Neural crest cell (in vitro differentiated cells): ENCODE measurements around the gene CNGA1. TPM values are rescaled to one million over a fixed set of nuclear protein-coding genes. Genes with fewer than 3 reads are reported as not detected.
A peak's percentile ranks its signal among the peaks of the same experiment; 100 is the strongest.

Experiments
- DNase-seq: peaks from one replicate; pipeline ENCODE4 v3.0.0; 2021; ENCODE audit warnings: low read depth, mixed read lengths, low spot score
- H3K27ac Mint-ChIP-seq: one replicate; pipeline ENCODE4 v1.8.0; 2021; ENCODE audit warnings: mild to moderate bottlenecking, mixed read lengths; ENCODE audit not compliant: unreplicated experiment
- H3K27me3 Mint-ChIP-seq: 2 replicates; pipeline ENCODE4 v1.8.0; 2021; ENCODE audit warnings: low read depth, mild to moderate bottlenecking, mixed read lengths
- H3K36me3 Mint-ChIP-seq: 2 replicates; pipeline ENCODE4 v1.8.0; 2021; ENCODE audit warnings: low read depth, mild to moderate bottlenecking, mixed read lengths
- H3K4me1 Mint-ChIP-seq: 2 replicates; pipeline ENCODE4 v1.8.0; 2021; ENCODE audit warnings: mixed read lengths
- H3K4me3 Mint-ChIP-seq: one replicate; pipeline ENCODE4 v1.8.0; 2021; ENCODE audit warnings: mild to moderate bottlenecking, mixed read lengths
- H3K9me3 Mint-ChIP-seq: 2 replicates; pipeline ENCODE4 v1.8.0; 2021; ENCODE audit warnings: mixed read lengths
- long read RNA-seq: library from polyadenylated mRNA; unstranded; transcript quantifications from one replicate; pipeline ENCODE4 v2.0.0, GENCODE V29; 2020
- total RNA-seq: library from RNA; stranded (reverse); gene quantifications from 2 replicates; pipeline ENCODE4 v1.2.1, GENCODE V29; 2021
- TF ChIP-seq, protein P1 (sequence below): fragments of 200-600 bp; sonication (generic); conservative IDR thresholded peaks from 2 replicates; pipeline ENCODE4 v1.5.0; 2021; ENCODE audit warnings: antibody characterized with exemption, mild to moderate bottlenecking

The CNGA1 gene
- total RNA-seq = not detected in 2 replicates
- long read RNA-seq = 0 reads

DNA sequence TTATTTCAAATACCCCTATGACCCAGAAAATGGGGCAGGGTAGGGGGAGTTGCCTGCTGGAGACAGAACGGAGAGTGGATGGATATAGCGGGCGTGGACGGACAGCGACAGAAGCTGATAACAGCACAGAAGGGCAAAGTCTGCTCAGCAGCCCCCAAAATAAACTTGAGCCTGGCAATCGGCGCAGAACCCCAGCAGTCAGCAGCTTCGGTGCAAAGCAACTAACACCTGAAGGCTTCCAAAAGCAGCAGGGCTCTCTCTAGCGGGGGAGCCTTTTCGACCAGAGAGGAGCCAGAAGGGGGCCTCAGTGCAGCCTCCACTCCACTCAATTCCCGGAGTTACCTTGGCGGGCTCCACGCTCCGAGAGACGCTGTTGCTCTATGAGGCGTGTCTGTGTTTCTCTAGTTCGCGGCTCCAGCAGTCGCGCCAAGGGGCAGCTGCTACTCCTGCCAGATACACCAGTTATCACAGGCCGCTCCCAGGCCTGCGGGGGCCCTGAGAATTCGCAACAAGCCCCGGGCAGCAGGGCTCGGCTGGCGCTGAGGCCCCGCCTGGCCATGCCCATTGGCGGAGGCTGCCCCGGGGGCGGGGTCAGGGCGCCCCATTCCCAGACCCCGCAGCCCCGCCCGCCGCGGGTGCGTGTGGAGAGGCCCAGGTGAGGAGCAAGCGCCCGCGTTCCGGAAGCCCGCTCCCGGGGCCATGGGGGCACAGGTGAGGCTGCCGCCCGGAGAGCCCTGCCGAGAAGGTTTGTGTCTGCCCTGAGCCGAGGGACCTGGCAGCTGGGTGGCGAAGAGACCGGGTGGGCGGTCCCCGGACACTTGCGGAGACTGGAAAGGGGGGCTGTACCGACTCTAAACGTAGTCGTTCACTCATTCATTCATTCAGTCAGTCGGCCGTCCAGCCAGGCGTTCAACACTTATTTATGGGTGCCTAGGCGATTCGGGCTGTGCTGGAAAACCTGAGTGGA is at the start of gene CNGA1, which contains the start of gene NIPAL1:
Gene CNGA1 (minus strand): TSS at position 541 of the 967 bp plus-strand sequence. CDS start 63,992 bp downstream, outside the sequence.
Gene NIPAL1 (plus strand): TSS at position 632 of the 967 bp plus-strand sequence. CDS start 68 bp downstream, at position 700.
- peak within 1 kb of the TSS; percentile 90 for H3K4me3 Mint-ChIP-seq
- H3K27ac Mint-ChIP-seq = no peak within 1 kb of the TSS
- TF ChIP-seq, protein P1, sequence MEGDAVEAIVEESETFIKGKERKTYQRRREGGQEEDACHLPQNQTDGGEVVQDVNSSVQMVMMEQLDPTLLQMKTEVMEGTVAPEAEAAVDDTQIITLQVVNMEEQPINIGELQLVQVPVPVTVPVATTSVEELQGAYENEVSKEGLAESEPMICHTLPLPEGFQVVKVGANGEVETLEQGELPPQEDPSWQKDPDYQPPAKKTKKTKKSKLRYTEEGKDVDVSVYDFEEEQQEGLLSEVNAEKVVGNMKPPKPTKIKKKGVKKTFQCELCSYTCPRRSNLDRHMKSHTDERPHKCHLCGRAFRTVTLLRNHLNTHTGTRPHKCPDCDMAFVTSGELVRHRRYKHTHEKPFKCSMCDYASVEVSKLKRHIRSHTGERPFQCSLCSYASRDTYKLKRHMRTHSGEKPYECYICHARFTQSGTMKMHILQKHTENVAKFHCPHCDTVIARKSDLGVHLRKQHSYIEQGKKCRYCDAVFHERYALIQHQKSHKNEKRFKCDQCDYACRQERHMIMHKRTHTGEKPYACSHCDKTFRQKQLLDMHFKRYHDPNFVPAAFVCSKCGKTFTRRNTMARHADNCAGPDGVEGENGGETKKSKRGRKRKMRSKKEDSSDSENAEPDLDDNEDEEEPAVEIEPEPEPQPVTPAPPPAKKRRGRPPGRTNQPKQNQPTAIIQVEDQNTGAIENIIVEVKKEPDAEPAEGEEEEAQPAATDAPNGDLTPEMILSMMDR = peak; percentile 49
- H3K27me3 Mint-ChIP-seq = peaks cover 71% of the 10 kb centered on the region
- H3K9me3 Mint-ChIP-seq = peaks cover 7% of the 10 kb centered on the region
- DNase-seq = peak; percentile 61
- peaks cover 3% of the 10 kb centered on the region for H3K36me3 Mint-ChIP-seq
- H3K4me1 Mint-ChIP-seq = peaks cover 5% of the 10 kb centered on the region

DNA sequence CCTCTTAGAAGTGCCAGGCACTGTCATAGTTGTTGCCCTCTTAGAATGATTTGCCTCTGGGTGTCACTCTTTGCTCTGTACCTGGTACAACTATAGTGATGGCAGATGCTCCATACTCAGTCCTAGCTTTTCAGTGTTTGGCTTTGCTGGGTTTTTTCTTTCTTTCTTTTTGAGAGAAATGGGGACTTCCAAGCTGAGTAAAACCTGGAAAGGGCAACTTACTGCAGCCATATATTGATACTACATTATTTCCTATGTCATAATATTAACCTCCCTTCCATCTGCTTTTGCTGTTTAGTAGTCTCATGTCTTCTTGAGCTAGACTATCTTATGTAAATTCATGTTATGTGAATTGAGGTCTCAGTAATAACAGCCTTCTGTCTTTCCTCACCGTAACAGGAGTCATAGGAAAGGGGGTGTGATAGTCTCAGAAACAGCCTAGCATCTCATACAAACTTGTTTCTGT is 49.1 kb upstream of the CNGA1 start:
- H3K36me3 Mint-ChIP-seq = peaks cover 1% of the 10 kb centered on the region
- no peak for DNase-seq
- H3K4me1 Mint-ChIP-seq = no peaks in the 10 kb centered on the region
- TF ChIP-seq, protein P1 = no peak
- H3K9me3 Mint-ChIP-seq = peaks cover 18% of the 10 kb centered on the region
- H3K27me3 Mint-ChIP-seq = no peaks in the 10 kb centered on the region
- no peak overlapping the region for H3K4me3 Mint-ChIP-seq
- H3K27ac Mint-ChIP-seq = no peak overlapping the region

DNA sequence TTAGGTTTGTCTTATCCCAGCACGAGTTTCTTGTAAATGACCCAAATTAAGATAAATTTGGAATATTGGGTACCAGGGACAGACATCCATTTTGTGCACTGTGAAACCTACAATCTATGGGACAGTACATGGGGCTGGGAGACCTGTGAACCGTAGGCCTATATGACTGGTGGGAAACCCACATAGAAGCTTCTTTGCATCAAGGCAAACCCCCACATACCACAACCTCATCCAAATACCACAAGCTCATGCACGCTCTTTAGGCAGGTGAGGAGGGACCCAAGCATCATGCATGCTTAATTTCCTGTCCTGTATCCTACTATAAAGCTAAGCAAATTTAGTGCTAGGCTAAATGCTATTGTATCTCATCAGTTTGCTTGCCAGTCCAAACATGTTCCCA is 47.9 kb upstream of the CNGA1 start:
- Mint-ChIP-seq H3K4me3 (no peak overlapping the region), H3K36me3 (peaks cover 5% of the 10 kb centered on the region), H3K27ac (no peak overlapping the region), H3K27me3 (no peaks in the 10 kb centered on the region), H3K9me3 (peaks cover 18% of the 10 kb centered on the region), H3K4me1 (peaks cover under 1% of the 10 kb centered on the region)
- DNase-seq = no peak
- TF ChIP-seq, protein P1 = no peak

DNA sequence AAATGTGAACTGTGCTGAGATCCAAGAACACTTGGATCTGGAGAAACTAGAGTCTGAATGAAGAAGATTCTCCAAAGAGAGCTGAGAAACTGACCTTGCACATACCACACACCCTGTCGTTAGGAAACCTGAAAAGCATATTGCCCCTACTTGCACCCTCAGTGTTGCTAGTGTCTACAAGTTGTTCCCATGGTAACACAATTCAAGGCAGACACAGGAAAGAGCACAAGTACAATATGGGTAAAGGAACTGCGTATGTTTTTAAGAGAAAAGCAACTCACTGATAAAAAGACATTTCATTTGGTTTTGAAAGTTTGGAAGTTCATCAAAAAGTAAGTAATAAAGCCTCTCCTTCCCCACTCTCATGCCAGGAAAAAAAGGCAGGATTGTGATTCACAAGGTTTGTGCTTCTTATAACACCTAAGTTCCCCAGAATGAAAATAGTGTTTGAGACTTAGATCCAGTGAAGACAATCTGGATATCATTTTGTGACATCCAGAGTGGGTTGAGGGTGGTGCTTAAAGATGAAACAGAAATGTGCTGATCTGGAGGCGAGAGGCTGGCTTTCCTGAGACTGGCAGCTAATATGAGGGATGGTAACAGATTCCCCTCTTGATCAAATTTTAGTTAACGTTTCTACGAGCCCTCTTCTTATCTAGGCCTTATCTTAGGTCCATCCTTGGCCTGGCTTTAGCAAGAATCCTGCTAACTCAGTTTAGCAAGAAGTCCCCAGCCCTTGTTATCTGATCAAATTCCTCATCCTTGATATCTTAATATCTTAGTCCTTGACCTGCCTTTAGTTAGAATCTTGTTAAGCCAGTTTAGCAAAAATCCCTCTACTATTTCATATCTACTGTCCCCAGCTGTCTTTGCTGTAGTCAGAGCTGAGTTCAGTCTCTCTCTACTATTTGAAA is 42.4 kb upstream of the CNGA1 start:
- TF ChIP-seq, protein P1 = no peak
- H3K9me3 Mint-ChIP-seq = peaks cover 20% of the 10 kb centered on the region
- peak overlapping the region; percentile 61 for H3K4me3 Mint-ChIP-seq

DNA sequence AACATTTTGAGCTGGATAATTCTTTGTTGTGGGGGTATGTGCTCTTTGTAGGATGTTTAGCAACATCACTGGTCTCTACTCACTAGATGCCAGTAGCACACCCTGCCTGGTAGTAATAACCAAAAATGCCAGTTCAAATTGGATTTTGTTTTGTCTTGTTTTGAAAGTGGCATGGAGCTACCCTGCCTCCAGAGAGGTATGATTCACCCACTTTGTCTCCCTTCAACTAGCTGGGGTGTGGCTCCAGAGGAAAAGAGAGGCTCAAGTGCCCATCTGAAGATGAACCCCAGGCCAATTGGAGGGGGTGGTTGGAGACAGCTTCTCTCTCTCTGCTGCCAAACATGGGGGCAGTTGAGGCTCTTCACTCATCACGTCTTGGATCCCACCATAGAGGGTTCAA is 34.6 kb upstream of the CNGA1 start:
- no peak for DNase-seq
- Mint-ChIP-seq H3K4me3 (no peak overlapping the region), H3K9me3 (no peaks in the 10 kb centered on the region), H3K4me1 (no peaks in the 10 kb centered on the region), H3K36me3 (no peaks in the 10 kb centered on the region), H3K27me3 (peaks cover 6% of the 10 kb centered on the region), H3K27ac (no peak overlapping the region)
- TF ChIP-seq, protein P1 = no peak

More for the DNA sequence above, 42.4 kb upstream of the CNGA1 start:
- H3K36me3 Mint-ChIP-seq = peaks cover 9% of the 10 kb centered on the region
- no peak overlapping the region for H3K27ac Mint-ChIP-seq
- DNase-seq = no peak
- H3K4me1 Mint-ChIP-seq = peaks cover 10% of the 10 kb centered on the region
- H3K27me3 Mint-ChIP-seq = no peaks in the 10 kb centered on the region
